GM13977 (cell line): ENCODE results near the gene POLR2J.
A peak's percentile ranks its signal among the peaks of the same experiment; 100 is the strongest.

ENCODE experiments used
- DNase-seq: peaks from one replicate; pipeline ENCODE4 v3.0.0; 2012; ENCODE audit warnings: low spot score
- CTCF ChIP-seq: IDR thresholded peaks from 2 replicates; pipeline ENCODE4 v1.5.1; 2012; ENCODE audit warnings: mild to moderate bottlenecking, control low read depth; ENCODE audit not compliant: insufficient read depth; ENCODE audit errors: extremely low read depth, missing control alignments
- in situ Hi-C: fragments of 300-500 bp; cut with MboI; formaldehyde crosslinking; loops from one replicate; pipeline ENCODE4 v1.12.0; 2022; ENCODE audit warnings: low sequenced_read_pairs, low pct_unique_long_range_greater_than_20kb, mixed read lengths, inconsistent platforms; ENCODE audit not compliant: unreplicated experiment

The POLR2J gene

DNA sequence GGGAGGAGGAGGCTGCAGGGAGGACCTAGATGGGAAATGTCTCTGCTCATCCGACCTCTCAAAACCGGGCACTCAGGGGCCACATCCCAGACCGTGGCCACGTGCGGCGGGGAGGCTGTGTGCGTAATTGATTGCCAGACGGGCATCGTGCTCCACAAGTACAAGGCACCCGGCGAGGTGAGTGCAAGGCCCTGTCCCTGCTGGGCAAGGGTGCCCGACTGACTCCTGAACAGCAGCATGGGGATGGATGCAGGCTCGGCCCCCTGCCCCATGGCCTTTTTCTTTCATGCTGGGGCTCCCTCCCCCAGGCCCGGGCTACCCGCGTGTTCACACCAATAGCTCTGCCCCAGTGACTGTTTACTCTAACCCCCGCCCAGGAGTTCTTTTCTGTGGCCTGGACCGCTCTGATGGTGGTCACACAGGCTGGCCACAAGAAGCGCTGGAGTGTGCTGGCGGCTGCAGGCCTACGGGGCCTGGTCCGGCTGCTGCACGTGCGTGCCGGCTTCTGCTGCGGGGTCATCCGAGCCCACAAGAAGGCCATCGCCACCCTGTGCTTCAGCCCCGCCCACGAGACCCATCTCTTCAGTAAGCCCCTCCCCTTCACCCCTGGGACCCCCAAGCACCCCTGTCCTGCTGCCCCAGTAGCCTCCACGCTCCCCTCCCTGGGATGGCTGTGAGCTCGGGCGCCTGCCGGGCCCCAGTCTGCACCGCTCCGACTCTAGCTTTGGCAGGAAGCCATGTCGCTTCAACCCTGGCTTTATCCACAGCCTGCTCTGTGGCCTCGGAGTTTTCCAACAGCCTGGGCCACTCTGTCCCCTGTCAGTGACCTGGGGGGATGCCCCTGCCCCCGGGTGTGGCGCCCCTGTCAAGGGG, 10.0 kb downstream of the POLR2J start:
- DNase-seq = peak; percentile 27
- no peak for TF ChIP-seq CTCF
- in situ Hi-C loops = loop anchor here (5.0 kb wide), 1 partner anchor 66 kb away; no protein-coding TSS in a partner anchor

- peak; percentile 23 for DNase-seq
- in situ Hi-C loops = loop anchor here (5.0 kb wide), 1 partner anchor 66 kb away; no protein-coding TSS in a partner anchor
- no peak for TF ChIP-seq CTCF
Measured at GRCh38 chr7:102467581-102468477, 10.9 kb downstream of the POLR2J start.

GRCh38 chr7:102466097-102466496, 12.6 kb downstream of the POLR2J start:
- TF ChIP-seq CTCF = no peak
- in situ Hi-C loops = loop anchor here (5.0 kb wide), 1 partner anchor 64 kb away; no protein-coding TSS in a partner anchor
- DNase-seq = peak; percentile 35

- peak; percentile 100 for DNase-seq
- TF ChIP-seq CTCF = peak; percentile 26
- in situ Hi-C loops = loop anchor here (5.0 kb wide), 1 partner anchor 62 kb away; no protein-coding TSS in a partner anchor
Measured at GRCh38 chr7:102464577-102465280, 14.0 kb downstream of the POLR2J start, which contains the start of the genes ALKBH4 and LRWD1. Gene ALKBH4 (minus strand): TSS chr7:102464863. CDS start chr7:102464836, 27 bp downstream. Gene LRWD1 (plus strand): TSS chr7:102464984. CDS start chr7:102465081, 97 bp downstream.

DNA sequence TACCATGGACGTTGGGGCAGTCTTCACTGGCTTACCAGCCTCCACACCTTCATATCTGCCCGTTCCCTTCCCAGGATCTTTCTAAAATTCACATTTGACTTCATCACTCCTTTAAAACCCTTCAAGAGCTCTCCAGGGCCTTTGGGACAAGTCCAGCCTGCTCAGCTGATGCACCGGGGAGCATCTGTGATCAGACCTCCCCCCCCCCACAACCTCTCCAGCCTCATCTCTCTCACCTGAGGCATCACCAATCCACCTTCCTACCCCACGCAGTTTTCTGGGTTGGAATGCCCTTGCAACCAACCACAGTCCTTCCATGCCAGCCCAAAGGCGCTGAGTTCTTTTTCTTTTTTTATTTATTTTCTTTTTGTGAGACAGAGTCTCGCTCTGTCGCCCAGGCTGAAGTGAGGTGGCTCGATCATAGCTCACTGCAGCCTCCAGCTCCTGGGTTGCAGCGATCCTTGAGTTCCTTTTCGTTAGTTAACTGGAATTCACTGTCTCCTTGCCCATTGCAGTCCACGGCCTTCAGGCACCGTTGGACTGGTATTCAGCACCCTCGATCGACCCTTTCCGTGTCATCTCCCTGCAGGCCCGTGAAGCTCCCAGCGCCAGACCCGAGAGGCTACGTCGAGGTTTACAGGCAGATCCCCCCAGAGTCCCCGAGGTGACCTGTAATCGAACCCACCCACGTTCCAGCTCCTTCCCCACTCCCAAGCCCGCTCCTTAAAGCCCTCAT, 14.7 kb downstream of the POLR2J start:
- in situ Hi-C loops = no loop called here
- peak; percentile 54 for DNase-seq
- TF ChIP-seq CTCF = no peak
